Ishikawa (cell line): Measurements from ENCODE around the gene IGFN1.

Experiments
- CEBPB ChIP-seq: IDR thresholded peaks from 2 replicates; pipeline ENCODE4 v1.6.1; 2012
- CREB1 ChIP-seq: IDR thresholded peaks from 2 replicates; pipeline ENCODE4 v1.6.1; 2012; ENCODE audit warnings: low read depth
- EGR1 ChIP-seq: IDR thresholded peaks from 2 replicates; pipeline ENCODE4 v1.6.1; 2012
- EP300 ChIP-seq: IDR thresholded peaks from 2 replicates; pipeline ENCODE4 v1.6.1; 2012; ENCODE audit warnings: borderline replicate concordance
- FOXM1 ChIP-seq: IDR thresholded peaks from 2 replicates; pipeline ENCODE4 v1.6.1; 2012; ENCODE audit warnings: low read depth, borderline replicate concordance
- NFIC ChIP-seq: IDR thresholded peaks from 2 replicates; pipeline ENCODE4 v1.6.1; 2012
- RAD21 ChIP-seq: IDR thresholded peaks from 2 replicates; pipeline ENCODE4 v1.6.1; 2012; ENCODE audit warnings: low read depth
- TAF1 ChIP-seq: IDR thresholded peaks from 2 replicates; pipeline ENCODE4 v1.6.1; 2012; ENCODE audit warnings: low read depth, mild to moderate bottlenecking
- TCF12 ChIP-seq: IDR thresholded peaks from 2 replicates; pipeline ENCODE4 v1.6.1; 2012; ENCODE audit warnings: low read depth
- TEAD4 ChIP-seq: IDR thresholded peaks from 2 replicates; pipeline ENCODE4 v1.6.1; 2012
- YY1 ChIP-seq: IDR thresholded peaks from 2 replicates; pipeline ENCODE4 v1.6.1; 2012; ENCODE audit warnings: low read depth
- ZBTB7A ChIP-seq: IDR thresholded peaks from 2 replicates; pipeline ENCODE4 v1.6.1; 2012; ENCODE audit warnings: low read depth
- TF ChIP-seq, protein P1 (sequence below): IDR thresholded peaks from 2 replicates; pipeline ENCODE4 v1.6.1; 2012
- TF ChIP-seq, protein P2 (sequence below): IDR thresholded peaks from 2 replicates; pipeline ENCODE4 v1.6.1; 2012
- TF ChIP-seq, protein P3 (sequence below): IDR thresholded peaks from 2 replicates; pipeline ENCODE4 v1.6.1; 2012; ENCODE audit warnings: low read depth, mild to moderate bottlenecking

The IGFN1 gene

DNA sequence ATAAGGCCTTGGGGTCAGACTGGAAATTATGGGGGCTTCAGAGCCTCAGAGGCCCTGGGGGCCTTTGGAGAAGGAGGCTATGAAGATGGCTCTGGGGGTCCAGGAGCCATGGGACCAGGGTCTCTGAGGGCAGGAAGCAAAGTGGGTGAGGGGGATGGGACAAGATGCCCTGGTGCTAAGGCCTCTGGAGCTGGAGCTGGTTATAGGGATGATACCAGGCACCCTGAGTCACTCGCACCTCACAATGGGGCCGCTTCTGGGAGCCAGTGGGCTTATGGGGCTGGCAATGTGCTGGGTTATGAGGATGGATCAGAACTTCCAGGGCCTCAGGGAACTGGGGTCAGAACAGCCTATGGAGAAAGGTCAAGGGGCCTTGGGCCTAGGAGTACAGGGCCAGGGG, 17.6 kb downstream of the IGFN1 start:
- TF ChIP-seq ZBTB7A (no peak), TCF12 (no peak), RAD21 (no peak), CREB1 (no peak)
- TF ChIP-seq, protein P1, sequence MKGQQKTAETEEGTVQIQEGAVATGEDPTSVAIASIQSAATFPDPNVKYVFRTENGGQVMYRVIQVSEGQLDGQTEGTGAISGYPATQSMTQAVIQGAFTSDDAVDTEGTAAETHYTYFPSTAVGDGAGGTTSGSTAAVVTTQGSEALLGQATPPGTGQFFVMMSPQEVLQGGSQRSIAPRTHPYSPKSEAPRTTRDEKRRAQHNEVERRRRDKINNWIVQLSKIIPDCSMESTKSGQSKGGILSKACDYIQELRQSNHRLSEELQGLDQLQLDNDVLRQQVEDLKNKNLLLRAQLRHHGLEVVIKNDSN, result no peak

DNA sequence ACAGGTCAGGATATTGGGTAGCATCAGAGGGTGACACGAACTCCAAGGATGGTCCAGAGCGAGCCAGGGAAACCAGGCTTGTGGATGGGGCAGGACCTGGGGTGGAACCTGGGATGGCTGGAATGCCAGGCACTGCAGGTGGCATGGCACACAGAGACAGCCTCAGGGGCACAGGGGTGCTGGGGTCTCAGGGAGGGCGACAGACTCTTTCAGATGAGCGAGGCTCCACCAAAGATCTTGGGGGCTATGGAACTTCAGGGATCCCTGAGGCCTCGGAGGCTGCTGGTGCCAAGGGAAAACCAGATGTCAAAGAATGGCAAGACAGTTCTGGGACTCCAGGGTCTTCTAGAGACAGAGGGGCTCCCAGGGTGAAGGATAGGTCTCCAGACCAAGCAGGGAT, 21.4 kb downstream of the IGFN1 start:
- TF ChIP-seq ZBTB7A, result no peak
- TF ChIP-seq, protein P2, sequence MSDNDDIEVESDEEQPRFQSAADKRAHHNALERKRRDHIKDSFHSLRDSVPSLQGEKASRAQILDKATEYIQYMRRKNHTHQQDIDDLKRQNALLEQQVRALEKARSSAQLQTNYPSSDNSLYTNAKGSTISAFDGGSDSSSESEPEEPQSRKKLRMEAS, result no peak
- TF ChIP-seq EGR1, result no peak
- no peak for TF ChIP-seq RAD21
- no peak for TF ChIP-seq EP300
- no peak for TF ChIP-seq NFIC
- no peak for TF ChIP-seq CREB1
- no peak for TF ChIP-seq TEAD4
- no peak for TF ChIP-seq YY1
- TF ChIP-seq CEBPB, result no peak
- TF ChIP-seq TCF12, result no peak
- TF ChIP-seq, protein P1, result no peak
- TF ChIP-seq FOXM1, result no peak

DNA sequence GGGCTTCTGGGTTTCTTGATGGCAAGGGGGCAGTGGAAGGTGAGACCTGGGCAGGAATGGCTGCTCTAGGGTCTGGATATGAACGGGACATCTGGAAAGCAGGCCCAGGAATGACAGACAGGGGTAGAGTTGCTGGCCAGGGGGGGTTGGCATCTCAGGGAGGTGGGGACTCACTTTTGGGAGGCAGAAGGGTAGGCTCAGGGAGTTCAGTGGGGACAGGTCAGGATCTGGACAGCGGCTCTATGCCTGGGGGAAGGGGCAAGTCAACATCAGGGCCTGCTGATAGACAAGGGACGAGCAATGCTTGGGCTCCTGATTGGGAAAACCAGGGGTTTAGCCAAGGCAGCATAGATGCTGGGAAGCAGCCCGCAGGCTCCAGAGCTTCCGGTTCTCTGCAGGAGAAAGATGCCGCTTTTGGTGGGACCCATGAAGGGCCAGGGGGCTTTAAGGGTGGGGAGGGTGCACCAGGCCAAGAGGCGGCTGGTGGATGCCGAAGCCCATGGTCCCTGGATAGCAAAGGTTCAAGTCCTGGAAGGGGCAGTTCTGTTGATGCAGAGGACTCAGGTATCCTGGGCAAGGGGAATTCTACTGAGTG, 21.9 kb downstream of the IGFN1 start:
- TF ChIP-seq NFIC, result no peak
- TF ChIP-seq, protein P1, result no peak
- TF ChIP-seq, protein P3, sequence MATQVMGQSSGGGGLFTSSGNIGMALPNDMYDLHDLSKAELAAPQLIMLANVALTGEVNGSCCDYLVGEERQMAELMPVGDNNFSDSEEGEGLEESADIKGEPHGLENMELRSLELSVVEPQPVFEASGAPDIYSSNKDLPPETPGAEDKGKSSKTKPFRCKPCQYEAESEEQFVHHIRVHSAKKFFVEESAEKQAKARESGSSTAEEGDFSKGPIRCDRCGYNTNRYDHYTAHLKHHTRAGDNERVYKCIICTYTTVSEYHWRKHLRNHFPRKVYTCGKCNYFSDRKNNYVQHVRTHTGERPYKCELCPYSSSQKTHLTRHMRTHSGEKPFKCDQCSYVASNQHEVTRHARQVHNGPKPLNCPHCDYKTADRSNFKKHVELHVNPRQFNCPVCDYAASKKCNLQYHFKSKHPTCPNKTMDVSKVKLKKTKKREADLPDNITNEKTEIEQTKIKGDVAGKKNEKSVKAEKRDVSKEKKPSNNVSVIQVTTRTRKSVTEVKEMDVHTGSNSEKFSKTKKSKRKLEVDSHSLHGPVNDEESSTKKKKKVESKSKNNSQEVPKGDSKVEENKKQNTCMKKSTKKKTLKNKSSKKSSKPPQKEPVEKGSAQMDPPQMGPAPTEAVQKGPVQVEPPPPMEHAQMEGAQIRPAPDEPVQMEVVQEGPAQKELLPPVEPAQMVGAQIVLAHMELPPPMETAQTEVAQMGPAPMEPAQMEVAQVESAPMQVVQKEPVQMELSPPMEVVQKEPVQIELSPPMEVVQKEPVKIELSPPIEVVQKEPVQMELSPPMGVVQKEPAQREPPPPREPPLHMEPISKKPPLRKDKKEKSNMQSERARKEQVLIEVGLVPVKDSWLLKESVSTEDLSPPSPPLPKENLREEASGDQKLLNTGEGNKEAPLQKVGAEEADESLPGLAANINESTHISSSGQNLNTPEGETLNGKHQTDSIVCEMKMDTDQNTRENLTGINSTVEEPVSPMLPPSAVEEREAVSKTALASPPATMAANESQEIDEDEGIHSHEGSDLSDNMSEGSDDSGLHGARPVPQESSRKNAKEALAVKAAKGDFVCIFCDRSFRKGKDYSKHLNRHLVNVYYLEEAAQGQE, result peak; percentile 45; the same call in 1 of the 2 replicates
- TF ChIP-seq, protein P2, result no peak

DNA sequence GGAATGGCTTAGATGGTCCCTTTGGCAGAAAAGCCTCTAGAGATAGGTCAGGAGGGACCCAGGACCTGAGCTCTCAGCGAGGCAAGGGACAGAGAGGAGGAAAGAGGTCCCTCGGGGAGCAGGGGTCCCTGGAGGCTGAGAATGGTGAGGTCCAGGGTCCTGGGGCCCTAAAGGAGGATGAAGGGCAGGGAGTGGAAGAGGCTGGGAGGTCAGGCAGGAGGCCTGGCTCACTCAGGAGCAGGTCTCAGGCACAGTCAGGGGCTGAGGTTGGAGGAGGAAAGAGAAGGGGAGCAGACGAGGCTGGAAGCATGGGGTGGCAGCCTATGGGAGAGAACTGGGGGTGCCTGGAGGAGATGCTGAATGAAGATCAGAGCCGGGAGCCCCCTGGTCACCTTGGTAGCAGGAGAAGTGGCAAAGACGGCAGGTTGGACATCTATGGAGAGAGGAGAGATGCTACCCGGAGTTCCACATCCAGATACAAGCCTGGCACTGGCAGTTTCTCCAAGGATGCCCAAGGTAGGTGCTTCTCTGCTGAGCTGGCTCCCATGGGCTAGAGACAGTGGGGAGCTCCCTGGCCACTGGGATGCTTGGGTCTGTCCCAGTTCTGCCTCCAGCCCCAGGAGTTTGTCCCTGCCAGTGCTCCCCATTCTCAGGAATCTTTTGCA, 22.6 kb downstream of the IGFN1 start:
- no peak for TF ChIP-seq RAD21
- TF ChIP-seq CEBPB, result no peak

DNA sequence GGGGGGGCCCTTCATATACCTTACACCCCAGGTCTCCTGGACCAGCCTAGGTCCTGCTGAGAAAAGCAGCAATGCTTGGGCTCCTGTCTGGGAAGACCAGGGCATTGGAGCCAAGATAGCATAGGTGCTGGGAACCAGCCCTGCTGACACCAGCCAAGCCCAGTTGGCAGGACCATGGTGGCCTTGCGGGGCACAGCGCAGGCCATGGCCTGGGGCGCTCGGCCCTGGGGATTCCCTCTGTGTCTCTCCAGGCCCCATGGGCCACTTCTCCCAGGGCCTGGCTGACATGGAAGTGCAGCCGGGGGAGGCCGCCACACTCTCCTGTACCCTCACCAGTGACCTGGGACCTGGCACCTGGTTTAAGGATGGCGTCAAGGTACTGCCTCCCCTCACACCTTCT, 23.3 kb downstream of the IGFN1 start:
- TF ChIP-seq YY1, result no peak
- TF ChIP-seq TEAD4, result no peak
- TF ChIP-seq ZBTB7A, result no peak
- no peak for TF ChIP-seq RAD21
- no peak for TF ChIP-seq NFIC
- TF ChIP-seq TCF12, result no peak
- no peak for TF ChIP-seq EP300
- no peak for TF ChIP-seq CEBPB
- TF ChIP-seq, protein P3, result no peak
- no peak for TF ChIP-seq TAF1
- TF ChIP-seq, protein P1, result no peak
- TF ChIP-seq EGR1, result no peak
- TF ChIP-seq, protein P2, result no peak
- no peak for TF ChIP-seq CREB1
